Measurements from ENCODE around the gene NEMP1.
"Not testable (repeated sequence)": the region's sequence is repeated elsewhere in the genome, so short reads cannot be mapped to it uniquely, and the experiment has no call there.

The NEMP1 gene

GRCh38 chr12:57091638-57092528 is 13.3 kb upstream of the NEMP1 start:
- no peak for DNase-seq (ENCODE audit: low read depth)

DNA sequence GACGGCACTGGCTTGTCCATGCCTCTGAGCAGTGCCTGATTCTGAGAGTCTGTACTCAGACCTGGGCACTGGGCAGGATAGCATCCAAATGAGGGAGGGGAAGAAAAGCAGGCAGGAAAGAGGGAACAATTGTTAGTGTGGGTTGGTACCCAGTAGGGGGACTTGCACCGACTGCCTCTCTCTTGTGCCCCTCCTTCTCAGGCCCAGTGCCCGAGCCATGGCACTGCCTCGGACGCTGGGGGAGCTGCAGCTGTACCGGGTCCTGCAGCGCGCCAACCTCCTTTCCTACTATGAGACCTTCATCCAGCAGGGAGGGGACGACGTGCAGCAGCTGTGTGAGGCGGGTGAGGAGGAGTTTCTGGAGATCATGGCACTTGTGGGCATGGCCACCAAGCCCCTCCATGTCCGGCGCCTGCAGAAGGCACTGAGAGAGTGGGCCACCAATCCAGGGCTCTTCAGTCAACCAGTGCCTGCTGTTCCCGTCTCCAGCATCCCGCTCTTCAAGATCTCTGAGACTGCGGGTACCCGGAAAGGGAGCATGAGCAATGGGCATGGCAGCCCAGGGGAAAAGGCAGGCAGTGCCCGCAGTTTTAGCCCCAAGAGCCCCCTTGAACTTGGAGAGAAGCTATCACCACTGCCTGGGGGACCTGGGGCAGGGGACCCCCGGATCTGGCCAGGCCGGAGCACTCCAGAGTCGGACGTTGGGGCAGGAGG is 12.5 kb upstream of the NEMP1 start:
- DNase-seq (ENCODE audit: low read depth), result no peak

- DNase-seq (ENCODE audit: low read depth), result no peak
Measured at GRCh38 chr12:57090490-57090889, 11.9 kb upstream of the NEMP1 start.

DNA sequence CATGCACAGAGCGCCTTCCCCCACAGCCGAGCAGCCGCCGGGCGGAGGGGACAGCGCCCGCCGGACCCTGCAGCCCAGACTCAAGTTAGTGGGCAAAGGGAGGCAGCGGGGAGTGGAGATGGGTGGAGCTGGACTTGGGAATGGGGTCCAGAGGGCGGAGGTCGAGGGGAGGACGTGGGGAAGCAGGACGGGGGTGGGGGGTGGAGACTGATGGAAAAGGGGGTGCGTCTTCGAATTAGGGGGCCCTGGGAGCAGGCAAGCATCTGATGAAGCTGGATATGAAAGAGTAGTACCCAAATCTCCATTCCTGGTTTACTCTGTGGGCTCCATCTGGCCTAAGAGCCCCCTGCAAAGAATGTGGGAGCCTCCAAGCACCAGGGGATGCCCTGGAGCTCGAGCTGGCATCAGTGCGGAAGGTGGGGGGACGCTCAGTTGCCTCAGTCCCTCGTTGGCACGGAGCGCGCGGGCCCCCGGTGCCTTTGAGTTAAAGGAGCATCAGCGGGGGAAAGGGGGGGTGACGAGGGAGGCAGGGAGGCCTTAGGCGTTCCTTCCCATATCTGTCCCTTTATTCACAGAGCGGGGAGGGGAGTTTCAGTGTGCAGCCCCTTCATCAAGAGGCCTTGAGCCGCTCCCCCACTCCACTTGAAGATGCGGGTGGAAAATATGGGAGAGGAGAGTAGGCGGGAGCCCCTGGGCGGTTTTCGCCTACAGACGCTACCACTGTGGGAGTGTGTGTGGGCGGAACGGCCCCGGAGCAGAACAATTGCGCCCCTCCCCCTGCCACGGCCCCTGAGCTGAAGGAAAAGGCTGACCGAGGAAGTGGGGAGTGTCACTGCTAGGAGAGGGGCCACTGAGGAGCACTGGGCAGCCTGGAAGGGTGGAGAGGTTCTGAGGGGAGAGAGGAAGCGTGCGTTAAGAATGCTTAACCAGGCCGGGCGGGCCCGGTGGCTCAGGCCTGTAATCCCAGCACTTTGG is 11.0 kb upstream of the NEMP1 start:
- DNase-seq (ENCODE audit: low read depth), result no peak

DNA sequence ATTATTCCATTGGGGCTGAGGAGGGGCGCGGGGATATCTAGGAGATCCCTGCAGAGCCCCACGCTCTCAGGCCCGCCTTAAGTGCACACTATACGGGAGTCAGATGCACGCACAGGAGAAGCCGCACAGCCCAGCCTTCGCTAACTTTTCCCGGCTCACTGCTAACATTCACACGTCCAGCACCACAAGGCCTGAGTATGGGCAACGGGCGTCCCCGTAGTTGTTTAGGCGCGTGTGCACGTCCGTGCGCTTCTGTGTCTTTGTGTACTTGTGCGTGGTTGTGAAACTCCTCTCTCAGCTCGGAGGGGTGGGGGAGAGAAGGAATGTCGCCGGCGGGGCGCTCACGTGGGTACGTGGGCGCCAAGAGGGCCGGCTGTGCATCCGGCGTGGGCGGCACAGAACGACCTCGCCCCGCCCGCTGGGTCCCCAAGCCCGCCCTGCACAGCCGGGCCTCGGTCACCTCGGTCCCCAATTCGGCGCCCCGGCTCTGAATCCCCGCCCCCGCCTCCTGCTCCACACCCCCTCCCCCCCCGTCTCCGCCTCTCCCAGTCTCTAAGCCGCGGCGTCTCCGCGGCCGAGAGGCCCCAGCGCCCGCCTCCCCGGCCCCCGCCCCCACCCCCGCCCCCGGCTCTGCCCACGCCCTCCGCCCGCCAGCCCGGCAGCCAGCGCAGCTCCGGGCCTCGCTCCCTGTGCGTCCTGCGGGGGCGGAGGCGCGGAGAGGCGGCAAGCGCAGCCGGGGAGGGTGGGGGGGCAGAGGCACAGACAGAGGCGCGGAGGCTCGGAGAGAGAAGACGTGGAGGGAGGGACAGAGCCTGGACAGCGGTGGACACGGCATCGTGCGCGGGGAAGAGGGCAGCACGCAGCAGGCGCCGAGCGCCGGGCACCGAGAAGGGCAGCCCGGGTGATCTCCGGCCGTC is 10.0 kb upstream of the NEMP1 start, which contains the start of gene NAB2:
TSS of gene NAB2 (plus strand) at position 761 of the 917 bp plus-strand sequence. CDS start 158 bp downstream, outside the sequence.
- DNase-seq (ENCODE audit: low read depth), result peak; percentile 80

DNA sequence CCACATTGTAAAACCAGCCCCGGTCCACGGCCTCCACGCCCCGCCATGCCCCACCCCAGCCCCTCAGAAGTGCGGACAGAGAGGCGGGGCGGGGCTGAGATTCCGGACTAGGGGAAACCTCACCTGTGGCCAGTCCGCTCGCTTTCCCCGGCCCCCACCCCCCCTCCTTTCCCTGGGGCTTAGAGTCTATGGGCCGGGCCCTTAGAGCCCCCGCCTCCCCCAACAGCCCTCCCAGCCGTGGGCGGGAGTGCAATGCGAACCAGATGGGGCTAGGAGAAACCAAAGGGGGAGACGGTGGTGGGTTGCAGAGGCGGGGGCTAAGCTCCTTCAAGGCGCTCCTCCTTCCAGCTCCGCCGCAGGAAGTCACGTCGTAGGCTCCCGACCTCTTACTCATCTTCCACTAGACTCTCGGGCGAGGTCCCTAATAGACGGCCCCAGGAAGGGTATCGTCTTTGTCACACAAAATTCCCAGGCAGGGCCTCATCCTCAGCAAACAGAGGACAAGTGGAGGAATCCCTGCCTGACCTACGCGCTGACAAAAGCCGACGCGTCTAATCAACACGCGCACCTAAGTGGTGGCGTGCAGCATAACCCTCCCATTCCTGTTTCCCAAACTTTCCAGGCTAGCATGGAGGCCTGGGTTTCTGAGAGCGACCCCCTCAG is 9.2 kb upstream of the NEMP1 start:
- DNase-seq (ENCODE audit: low read depth), result peak; percentile 71

DNA sequence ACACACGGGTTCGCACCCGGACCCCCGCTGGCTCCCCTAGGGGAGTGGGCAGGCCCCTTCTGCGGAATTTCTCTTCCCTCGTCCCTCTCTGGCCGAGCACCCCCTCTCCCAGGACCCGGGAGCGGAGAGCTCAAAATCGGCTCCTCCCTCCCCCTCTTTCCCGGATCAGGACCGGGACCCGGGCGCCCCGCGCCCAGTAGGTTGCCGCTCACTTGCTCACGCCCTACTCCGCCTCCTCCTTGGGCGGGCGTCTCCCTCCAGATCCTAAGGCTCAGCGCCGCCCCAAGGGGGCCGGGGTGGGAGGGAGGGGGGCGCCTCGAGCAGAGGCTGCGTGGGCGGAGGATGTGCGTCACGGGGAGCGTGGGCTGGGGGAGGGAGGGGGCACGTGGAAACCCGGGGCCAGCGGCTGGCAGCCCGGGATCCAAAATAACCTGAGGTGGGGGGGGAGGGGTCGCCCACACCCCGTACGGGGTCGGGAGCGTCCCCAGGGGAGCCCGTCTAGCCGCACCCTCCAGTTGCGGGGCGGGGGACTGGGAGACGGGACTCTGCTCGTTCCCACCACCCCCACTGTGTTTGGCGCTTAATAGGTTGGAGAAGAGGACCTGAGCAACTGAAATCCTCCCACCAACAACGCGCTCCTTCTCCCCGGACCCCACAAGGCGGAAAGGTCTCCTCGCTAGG is 8.6 kb upstream of the NEMP1 start:
- no peak for DNase-seq (ENCODE audit: low read depth)

- no peak for DNase-seq (ENCODE audit: low read depth)
Measured at GRCh38 chr12:57086493-57087009, 8.0 kb upstream of the NEMP1 start.

DNA sequence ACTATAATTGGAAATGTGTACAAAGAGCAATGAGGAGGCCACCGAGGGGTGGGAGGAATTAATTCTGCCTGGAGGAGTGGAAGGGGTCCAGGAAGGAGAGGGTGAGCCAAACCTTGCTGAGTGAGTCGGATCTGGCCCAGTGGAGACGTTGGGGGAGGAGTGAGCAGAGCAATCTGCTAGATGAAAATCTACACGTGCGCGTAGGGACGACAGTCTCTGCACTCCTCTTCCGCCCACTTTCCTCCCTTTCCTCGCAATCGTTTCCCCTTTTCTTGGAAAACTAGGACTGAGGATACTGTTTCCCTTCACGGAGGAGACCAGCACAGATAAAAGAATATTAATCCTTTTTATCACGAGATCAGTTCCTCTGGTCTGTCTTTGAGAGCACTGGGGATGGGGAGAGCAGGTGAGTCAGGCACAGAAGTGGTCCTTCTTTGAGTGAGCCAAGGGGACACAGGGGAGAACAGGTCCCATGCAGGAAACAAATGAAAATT is 7.5 kb upstream of the NEMP1 start:
- DNase-seq (ENCODE audit: low read depth), result no peak

GRCh38 chr12:57080855-57081254 is 2.3 kb upstream of the NEMP1 start:
- DNase-seq (ENCODE audit: low read depth), result no peak

- DNase-seq (ENCODE audit: low read depth), result no peak
Measured at GRCh38 chr12:57079821-57080220, 1.2 kb upstream of the NEMP1 start.

DNA sequence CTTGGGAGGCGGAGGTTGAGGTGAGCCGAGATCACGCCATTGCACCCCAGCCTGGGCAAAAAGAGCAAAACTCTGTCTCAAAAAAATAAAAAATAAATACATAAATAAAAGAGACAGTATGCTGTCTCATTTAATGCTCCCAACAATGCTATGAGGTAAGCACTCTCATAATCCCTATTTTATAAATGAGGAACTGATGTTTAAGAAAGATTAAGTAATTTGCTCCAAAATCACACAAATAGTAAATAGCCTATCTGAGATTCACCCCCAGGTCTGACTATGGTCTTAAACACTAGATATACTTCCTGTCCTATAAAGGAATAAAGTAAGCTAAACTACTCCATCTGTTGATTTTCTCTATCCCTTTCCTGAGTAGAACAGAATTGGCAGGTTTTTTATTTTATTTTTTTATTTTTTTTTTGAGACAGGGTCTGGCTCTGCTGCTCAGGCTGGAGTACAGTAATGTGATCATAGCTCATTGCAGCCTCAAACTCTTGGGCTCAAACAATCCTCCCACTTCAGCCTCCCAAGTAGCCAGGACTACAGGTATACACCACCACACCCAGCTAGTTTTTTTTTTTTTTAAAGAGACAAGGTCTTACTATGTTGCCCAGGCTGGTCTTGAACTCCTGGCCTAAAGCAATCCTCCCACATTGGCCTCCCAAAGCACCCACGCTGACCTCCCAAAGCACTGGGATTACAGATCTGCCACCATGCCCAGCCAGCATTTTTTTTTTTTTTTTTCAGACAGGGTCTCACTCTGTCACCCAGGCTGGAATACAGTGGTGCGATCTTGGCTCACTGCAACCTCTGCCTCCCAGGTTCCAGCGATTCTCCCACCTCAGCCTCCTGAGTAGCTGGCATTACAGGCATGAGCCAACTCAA is 4.8 kb downstream of the NEMP1 start:
- not testable (repeated sequence) for DNase-seq (ENCODE audit: low read depth)

DNA sequence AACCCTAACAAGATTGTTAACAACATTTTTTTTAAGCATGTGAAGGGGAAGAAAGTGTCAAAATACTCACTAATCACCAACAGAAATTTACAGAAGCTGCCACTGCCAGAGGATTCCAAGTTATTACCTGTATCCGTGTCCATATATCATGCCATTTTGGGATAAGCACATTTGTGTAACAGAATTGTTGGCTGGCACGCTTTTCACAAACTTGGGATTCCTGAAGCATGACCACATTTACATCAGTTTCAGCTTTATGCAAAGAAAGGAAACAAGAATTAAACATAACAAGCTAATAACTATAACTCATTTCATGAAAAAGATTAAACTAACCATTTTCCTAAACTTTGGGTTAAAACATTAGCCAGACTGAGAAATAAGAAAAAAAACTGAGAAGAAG is 5.9 kb downstream of the NEMP1 start:
- no peak for DNase-seq (ENCODE audit: low read depth)

- DNase-seq (ENCODE audit: low read depth), result no peak
Measured at GRCh38 chr12:57069523-57069922, 9.1 kb downstream of the NEMP1 start.

- DNase-seq (ENCODE audit: low read depth), result no peak
Measured at GRCh38 chr12:57066245-57066644, 12.3 kb downstream of the NEMP1 start.

DNA sequence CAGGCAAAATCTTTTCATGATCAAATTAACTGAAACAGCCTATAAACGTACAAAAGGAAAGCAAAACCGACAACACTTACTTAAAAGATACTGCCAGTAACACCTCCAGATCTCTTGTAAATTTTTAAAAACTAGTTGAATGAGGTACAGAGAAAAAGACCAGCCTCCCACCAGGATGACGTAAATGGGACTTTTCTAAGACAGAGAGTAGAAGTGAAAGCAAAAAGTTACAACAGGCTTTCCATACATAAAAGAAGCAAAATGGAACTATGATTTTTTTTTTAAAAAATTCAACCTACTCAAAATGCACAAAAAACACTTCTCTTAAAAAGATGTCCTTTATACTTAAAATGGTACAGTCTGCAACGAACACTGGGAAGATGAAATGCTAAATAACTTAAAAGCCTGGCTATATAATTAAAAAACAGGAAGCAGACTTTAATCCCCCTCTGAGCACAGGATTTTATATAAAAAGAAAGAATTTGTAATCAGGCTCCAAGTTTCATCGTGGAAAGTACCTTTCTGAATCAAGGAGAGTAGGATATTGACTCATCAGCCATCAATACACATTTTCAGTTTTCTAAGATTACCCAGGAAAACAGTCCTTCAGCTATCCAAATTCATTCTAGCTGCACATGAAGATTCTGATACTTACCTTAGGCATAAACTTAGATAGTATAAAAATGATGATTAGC is 14.5 kb downstream of the NEMP1 start:
- DNase-seq (ENCODE audit: low read depth), result no peak

GRCh38 chr12:57058454-57058853 is 20.1 kb downstream of the NEMP1 start:
- DNase-seq (ENCODE audit: low read depth), result no peak

Data from GM04503 (cell line).